ENCODE measurements around the gene RAD51B.

Gene RAD51B

DNA sequence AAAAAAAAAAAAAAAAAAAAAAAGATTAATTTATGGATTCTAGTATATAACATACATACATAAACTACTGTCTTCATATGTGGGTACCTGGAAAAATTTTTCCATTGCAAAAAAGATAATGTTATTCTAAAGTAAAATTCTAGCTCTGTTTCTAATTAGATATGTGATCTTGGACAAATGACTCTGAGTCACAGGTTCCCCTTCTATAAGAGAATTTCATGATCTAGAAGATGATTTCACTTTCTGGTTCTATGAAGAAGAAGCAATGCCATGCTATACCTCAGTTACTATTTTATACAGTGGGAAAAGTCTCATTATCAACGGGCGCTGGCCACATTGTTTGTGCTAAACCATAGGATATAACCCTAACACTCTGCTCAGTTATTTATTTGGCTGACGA, 622.0 kb downstream of the RAD51B start:
- DNase-seq (ENCODE audit: low read depth) = no peak
- no peak overlapping the region for H3K4me3 ChIP-seq (replicated peaks; ENCODE audit: low read depth, low read length)
- TF ChIP-seq, protein P1, sequence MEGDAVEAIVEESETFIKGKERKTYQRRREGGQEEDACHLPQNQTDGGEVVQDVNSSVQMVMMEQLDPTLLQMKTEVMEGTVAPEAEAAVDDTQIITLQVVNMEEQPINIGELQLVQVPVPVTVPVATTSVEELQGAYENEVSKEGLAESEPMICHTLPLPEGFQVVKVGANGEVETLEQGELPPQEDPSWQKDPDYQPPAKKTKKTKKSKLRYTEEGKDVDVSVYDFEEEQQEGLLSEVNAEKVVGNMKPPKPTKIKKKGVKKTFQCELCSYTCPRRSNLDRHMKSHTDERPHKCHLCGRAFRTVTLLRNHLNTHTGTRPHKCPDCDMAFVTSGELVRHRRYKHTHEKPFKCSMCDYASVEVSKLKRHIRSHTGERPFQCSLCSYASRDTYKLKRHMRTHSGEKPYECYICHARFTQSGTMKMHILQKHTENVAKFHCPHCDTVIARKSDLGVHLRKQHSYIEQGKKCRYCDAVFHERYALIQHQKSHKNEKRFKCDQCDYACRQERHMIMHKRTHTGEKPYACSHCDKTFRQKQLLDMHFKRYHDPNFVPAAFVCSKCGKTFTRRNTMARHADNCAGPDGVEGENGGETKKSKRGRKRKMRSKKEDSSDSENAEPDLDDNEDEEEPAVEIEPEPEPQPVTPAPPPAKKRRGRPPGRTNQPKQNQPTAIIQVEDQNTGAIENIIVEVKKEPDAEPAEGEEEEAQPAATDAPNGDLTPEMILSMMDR (IDR thresholded peaks at IDR 0.05; ENCODE audit: low read length, missing control alignments) = no peak

DNA sequence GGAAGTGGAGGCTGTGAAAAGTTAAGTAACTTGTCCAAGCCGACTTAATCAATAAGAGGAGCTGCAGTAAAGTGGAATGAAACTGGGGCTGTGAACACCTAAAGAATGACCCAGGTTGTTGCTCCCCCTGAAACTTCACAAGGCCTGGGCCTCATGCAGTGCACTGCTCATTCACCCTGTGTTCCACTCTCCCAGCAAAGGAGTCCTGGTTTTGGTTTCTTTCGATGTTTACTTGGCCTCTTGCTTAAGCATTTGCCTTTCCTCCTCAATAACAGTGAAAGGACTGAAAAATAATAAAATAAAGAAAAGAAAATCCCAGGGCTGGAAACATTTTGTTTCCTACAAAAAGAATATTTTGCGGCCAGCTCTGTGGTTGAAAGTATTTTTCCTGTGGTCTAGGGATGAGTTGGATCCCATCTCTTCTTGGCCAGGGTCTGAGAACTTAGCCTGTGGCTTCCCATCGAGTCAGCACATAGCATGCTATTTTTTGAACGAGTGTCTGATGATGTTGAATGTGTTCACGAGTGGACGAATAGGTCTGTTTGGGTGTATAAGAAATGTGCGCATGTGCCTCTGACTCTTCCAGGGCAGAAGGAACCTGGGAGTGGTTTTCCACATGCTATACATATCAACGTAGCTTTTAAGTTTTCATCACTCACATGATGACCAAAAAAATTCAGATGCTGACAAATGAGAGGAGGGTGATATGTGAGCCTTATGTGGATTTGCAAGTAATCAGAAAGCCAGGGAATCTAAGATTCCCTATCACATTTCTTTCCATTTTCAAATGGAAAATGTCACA, 623.5 kb downstream of the RAD51B start:
- DNase-seq (ENCODE audit: low read depth) = no peak
- TF ChIP-seq, protein P1 (IDR thresholded peaks at IDR 0.05; ENCODE audit: low read length, missing control alignments) = no peak
- H3K4me3 ChIP-seq (replicated peaks; ENCODE audit: low read depth, low read length) = no peak overlapping the region

DNA sequence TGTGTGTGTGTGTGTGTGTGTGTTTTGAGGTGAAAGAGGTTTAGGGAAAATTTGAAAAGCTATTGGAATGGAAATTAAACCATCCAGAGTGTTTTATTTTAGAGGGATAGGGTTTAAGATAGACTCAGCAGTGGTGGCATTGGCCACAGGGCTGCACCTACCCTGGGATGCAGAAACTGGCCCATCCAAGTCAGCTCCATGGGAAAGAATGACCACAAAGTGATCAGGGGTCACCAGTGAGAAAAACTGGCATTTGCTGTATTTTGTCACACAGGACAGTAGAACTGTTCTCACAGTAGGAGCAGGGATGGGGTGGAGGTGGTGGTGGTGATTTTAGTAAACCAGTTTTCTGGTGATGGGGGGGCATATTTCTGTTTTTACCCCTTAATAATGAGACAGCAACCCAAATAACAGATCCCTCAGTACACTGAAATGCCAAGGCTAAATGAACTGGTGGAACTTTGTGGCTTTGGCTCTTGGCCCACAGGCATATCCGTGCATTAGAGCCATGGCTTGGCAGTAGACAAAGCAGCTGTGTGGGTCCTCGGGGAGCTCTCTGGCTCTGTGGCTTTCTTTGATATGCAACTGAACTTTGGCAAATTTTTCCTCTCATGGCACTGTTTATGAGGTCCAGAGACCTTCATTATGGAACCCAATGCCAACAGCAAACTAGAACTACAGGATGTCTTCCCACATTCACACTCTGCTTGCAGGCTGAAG, 625.0 kb downstream of the RAD51B start:
- TF ChIP-seq, protein P1 (IDR thresholded peaks at IDR 0.05; ENCODE audit: low read length, missing control alignments) = no peak
- H3K4me3 ChIP-seq (replicated peaks; ENCODE audit: low read depth, low read length) = no peak overlapping the region
- DNase-seq (ENCODE audit: low read depth) = peak; percentile 60

DNA sequence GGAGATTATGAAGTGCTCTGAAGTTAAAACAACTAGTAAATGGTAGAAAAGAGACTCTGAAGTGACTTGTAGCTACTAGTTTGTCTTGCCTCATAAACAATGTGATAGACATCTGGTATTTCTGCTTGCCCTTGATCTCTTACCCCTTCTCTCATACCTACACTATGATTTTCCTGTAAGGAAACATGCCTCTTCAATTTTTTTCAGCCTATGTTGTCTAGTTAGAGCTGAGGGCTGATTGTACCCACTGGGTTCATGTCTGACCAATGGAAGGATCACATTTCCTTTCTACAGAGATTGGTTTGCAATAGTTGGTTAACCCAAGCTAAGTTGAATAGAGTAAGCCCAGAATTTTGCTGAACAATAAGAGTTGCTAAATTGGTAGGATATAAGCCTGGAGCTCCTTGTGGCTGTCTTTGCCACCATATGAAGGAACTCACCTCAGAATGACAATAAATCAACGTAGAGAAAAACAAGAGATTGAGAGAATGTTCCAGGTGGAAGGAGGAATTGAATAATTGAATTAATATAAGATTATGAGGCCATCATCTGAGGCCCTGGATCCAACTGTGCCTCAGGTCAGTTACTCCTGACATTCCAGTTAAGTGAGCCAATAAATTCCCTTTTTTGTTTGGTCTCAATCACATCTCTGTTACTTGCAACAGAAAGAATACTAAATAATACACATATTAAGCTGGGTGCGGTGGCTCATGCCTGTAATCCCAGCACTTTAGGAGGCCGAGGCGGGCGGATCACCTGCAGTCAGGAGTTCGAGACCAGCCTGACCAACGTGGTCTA, 626.9 kb downstream of the RAD51B start:
- no peak overlapping the region for H3K4me3 ChIP-seq (replicated peaks; ENCODE audit: low read depth, low read length)
- TF ChIP-seq, protein P1 (IDR thresholded peaks at IDR 0.05; ENCODE audit: low read length, missing control alignments) = no peak
- no peak for DNase-seq (ENCODE audit: low read depth)

DNA sequence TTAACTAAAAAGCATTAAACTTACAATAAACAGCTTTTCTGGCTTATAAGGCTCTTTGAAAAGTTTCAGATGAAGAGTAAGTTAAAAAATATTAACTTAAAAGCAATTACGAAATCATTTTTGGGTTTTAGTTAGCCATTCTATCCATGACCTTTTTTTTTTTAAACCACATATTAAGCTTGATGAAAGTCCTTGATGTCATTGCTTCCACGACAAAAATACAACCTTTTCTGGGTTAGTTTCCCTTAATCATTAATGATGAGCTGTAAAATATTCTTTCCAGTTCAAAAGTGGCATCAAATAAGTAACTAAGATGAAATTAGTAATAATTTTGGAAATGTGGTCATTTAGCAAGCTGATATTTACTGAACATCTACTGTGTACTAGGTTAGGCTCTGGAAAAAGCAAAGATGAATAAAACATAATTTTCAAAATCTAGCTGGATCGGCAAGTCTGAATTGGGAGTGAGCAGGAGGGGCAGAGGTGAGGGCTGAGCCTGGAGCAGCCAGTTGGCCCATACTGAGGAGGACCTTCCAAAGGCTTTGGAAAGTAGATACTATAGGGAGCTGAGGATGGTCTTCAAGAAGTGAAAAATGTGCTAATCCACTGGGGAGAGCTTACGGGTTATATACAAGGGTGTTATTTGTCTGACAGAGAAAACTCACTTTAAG, 628.1 kb downstream of the RAD51B start:
- TF ChIP-seq, protein P1 (IDR thresholded peaks at IDR 0.05; ENCODE audit: low read length, missing control alignments) = no peak
- H3K4me3 ChIP-seq (replicated peaks; ENCODE audit: low read depth, low read length) = no peak overlapping the region
- DNase-seq (ENCODE audit: low read depth) = no peak

DNA sequence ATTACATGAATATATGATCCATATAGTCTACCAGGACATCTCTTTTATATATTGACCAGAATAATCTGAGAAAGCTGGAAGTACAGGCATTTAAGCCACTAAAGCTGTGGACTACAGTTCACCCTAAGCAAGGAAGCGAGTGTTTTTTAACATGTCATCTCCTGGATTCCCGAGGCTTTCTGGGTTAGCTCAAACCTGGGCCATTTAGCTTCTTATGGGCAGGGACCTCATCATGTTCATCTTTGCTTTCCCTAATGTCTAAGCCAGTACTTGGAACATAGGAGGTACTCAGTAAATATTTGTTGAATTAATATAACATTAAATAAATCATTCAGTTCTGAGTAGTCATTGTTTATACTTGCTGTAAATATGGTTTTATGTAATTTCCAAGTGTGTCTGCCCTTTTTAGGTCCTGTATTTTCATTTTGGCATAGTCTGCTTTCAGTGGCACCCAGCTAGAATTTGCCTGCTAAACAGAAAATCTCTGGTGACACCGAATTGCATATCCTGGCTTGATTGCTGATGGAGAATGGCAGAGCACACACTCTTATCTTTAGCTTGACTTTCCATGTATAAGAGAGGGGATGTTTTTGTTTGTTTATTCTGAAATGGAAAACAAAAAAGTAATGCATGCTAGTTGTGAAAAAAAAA, 628.8 kb downstream of the RAD51B start:
- no peak for DNase-seq (ENCODE audit: low read depth)
- TF ChIP-seq, protein P1 (IDR thresholded peaks at IDR 0.05; ENCODE audit: low read length, missing control alignments) = no peak
- H3K4me3 ChIP-seq (replicated peaks; ENCODE audit: low read depth, low read length) = no peak overlapping the region
